HG03439 (cell line): ENCODE measurements around the gene CYP4F8.
"Not testable (repeated sequence)": the region's sequence is repeated elsewhere in the genome, so short reads cannot be mapped to it uniquely, and the experiment has no call there.

Experiments used
- ATAC-seq: cut with Tn5 transposase; IDR thresholded peaks from one replicate; pipeline ENCODE4 v1.9.1; 2021; ENCODE audit warnings: mild to moderate bottlenecking, moderate library complexity; ENCODE audit not compliant: unreplicated experiment

The CYP4F8 gene

GRCh38 chr19:15614507-15615379, at the start of gene CYP4F8:
Gene CYP4F8, plus strand, starts transcription at chr19:15615218. Its CDS starts 399 bp downstream, at chr19:15615617.
- ATAC-seq = no peak

- ATAC-seq = no peak
Observed at GRCh38 chr19:15570420-15570819, 44.6 kb upstream of the CYP4F8 start.

GRCh38 chr19:15575406-15575805, 39.6 kb upstream of the CYP4F8 start:
- no peak for ATAC-seq

- no peak for ATAC-seq
Observed at GRCh38 chr19:15576526-15577156, 38.4 kb upstream of the CYP4F8 start.

GRCh38 chr19:15577184-15577771, 37.7 kb upstream of the CYP4F8 start:
- ATAC-seq = no peak

GRCh38 chr19:15583346-15583745, 31.7 kb upstream of the CYP4F8 start:
- ATAC-seq = no peak

- no peak for ATAC-seq
Observed at GRCh38 chr19:15584095-15584494, 30.9 kb upstream of the CYP4F8 start.

GRCh38 chr19:15584541-15585115, 30.4 kb upstream of the CYP4F8 start:
- no peak for ATAC-seq

- ATAC-seq = no peak
Observed at GRCh38 chr19:15587663-15588062, 27.4 kb upstream of the CYP4F8 start.

GRCh38 chr19:15588265-15588664, 26.8 kb upstream of the CYP4F8 start:
- ATAC-seq = no peak

GRCh38 chr19:15589760-15590451, 25.1 kb upstream of the CYP4F8 start:
- no peak for ATAC-seq

GRCh38 chr19:15591796-15592195, 23.2 kb upstream of the CYP4F8 start:
- ATAC-seq = no peak

- not testable (repeated sequence) for ATAC-seq
Observed at GRCh38 chr19:15592506-15592905, 22.5 kb upstream of the CYP4F8 start.

- ATAC-seq = not testable (repeated sequence)
Observed at GRCh38 chr19:15593766-15594165, 21.3 kb upstream of the CYP4F8 start.

- ATAC-seq = no peak
Observed at GRCh38 chr19:15595069-15595468, 19.9 kb upstream of the CYP4F8 start.

GRCh38 chr19:15607978-15608925, 6.8 kb upstream of the CYP4F8 start:
- not testable (repeated sequence) for ATAC-seq

- no peak for ATAC-seq
Observed at GRCh38 chr19:15609261-15609660, 5.8 kb upstream of the CYP4F8 start.

GRCh38 chr19:15612342-15612741, 2.7 kb upstream of the CYP4F8 start:
- ATAC-seq = no peak

GRCh38 chr19:15613338-15613737, 1.7 kb upstream of the CYP4F8 start:
- no peak for ATAC-seq

GRCh38 chr19:15615526-15615925, 508 bp downstream of the CYP4F8 start:
- ATAC-seq = no peak
